Gastrocnemius medialis (tissue), 4 donors: ENCODE data around the gene TNS4.

ENCODE experiments used
- POLR2A ChIP-seq, 2 donors: fragments of 450-650 bp; IDR thresholded peaks; one replicate each; pipeline ENCODE4 v1.6.1; 2017; ENCODE audit warnings: antibody characterized with exemption in 2 of 2, mild to moderate bottlenecking in 2 of 2, moderate library complexity in 2 of 2
- TF ChIP-seq, protein P1 (sequence below), 5 experiments: fragments of 450-650 bp in 3 of 5; fragments of 200-600 bp in 2 of 5; sonication (generic) in 2 of 5; IDR thresholded peaks in 4 of 5; conservative IDR thresholded peaks in 1 of 5; 1 replicate in 4 of 5; 2 replicates in 1 of 5; pipeline ENCODE4 v1.5.1; 2016 to 2019; ENCODE audit warnings: antibody characterized with exemption in 5 of 5, mild to moderate bottlenecking in 3 of 5, moderate library complexity in 3 of 5

DNA sequence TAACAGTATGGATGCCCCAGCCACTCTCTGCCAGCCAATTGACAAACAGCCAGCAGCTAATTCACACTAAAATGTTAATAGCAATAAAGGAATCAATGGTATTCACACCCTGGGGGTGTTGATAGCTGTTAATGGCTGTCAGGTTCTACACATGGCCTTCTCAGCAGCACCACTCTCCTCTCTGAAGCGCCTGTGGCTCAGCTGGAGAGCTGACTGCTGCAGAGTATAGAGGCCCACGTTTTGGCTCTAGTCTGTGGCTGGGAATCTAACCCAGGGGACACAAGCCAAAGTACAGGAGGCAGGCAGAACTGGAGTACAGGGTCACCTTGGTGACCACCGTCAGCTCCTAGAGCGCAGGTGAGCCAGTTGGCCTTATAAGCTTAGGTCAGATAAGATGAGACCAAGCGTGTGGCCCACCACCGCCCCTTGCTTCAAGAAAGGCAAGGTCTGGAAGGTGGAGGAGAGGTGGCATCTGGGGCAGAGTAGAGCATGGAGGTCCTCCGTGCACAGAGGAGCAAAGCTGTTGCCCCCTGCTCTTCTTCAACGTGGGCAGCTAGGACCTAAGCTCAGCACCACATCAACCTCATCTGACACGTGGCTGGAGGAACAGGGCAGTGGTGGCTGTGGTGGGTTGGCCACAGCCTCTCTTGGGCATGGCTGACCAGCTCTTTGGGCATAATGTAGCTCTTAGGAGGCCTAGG is 38.4 kb upstream of the TNS4 start:
- TF ChIP-seq, protein P1, sequence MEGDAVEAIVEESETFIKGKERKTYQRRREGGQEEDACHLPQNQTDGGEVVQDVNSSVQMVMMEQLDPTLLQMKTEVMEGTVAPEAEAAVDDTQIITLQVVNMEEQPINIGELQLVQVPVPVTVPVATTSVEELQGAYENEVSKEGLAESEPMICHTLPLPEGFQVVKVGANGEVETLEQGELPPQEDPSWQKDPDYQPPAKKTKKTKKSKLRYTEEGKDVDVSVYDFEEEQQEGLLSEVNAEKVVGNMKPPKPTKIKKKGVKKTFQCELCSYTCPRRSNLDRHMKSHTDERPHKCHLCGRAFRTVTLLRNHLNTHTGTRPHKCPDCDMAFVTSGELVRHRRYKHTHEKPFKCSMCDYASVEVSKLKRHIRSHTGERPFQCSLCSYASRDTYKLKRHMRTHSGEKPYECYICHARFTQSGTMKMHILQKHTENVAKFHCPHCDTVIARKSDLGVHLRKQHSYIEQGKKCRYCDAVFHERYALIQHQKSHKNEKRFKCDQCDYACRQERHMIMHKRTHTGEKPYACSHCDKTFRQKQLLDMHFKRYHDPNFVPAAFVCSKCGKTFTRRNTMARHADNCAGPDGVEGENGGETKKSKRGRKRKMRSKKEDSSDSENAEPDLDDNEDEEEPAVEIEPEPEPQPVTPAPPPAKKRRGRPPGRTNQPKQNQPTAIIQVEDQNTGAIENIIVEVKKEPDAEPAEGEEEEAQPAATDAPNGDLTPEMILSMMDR (IDR thresholded peaks at IDR 0.05 in 4 of 5, conservative IDR thresholded peaks at IDR 0.05 in 1 of 5): no peak
- no peak for TF ChIP-seq POLR2A (IDR thresholded peaks at IDR 0.05)
